Transverse colon (tissue), 4 donors: ENCODE data around the gene SPESP1. TPM values are rescaled to one million over a fixed set of nuclear protein-coding genes. Genes with fewer than 3 reads are reported as not detected.

Source experiments
- DNase-seq: peaks from one replicate; pipeline ENCODE4 v3.0.0-alpha.2; 2019
- H3K27ac ChIP-seq, 4 donors: fragments of 200-600 bp; sonication (generic); 2 replicates each; pipeline ENCODE4 v1.5.1; 2016 to 2018; ENCODE audit warnings: inconsistent platforms in 4 of 4
- H3K27me3 ChIP-seq: fragments of 200-600 bp; sonication (generic); 2 replicates; pipeline ENCODE4 v1.5.1; 2017; ENCODE audit warnings: inconsistent platforms
- H3K36me3 ChIP-seq, 4 donors: fragments of 200-600 bp; sonication (generic); 2 replicates each; pipeline ENCODE4 v1.5.1; 2017 to 2019; ENCODE audit warnings: inconsistent platforms in 4 of 4
- H3K4me1 ChIP-seq, 4 donors: fragments of 200-600 bp; sonication (generic); 2 replicates each; pipeline ENCODE4 v1.5.1; 2017 to 2020; ENCODE audit warnings: inconsistent platforms in 4 of 4
- H3K4me3 ChIP-seq, 4 donors: fragments of 200-600 bp; sonication (generic); 1 replicate in 1 of 4; 2 replicates in 3 of 4; pipeline versions ENCODE4 v1.5.1 to v1.6.1; 2017 to 2019; ENCODE audit warnings: inconsistent platforms in 4 of 4
- H3K9me3 ChIP-seq, 2 donors: fragments of 200-600 bp; sonication (generic); 2 replicates each; pipeline ENCODE4 v1.5.1; 2017 to 2019; ENCODE audit warnings: inconsistent platforms in 2 of 2
- CTCF ChIP-seq, 5 experiments: fragments of 200-600 bp in 3 of 5; fragments of 450-650 bp in 2 of 5; sonication (generic) in 3 of 5; IDR thresholded peaks; 1 replicate in 2 of 5; 2 replicates in 3 of 5; pipeline ENCODE4 v1.5.1; 2016 to 2017; ENCODE audit warnings: antibody characterized with exemption in 5 of 5, inconsistent platforms in 3 of 5, mild to moderate bottlenecking in 2 of 5, moderate library complexity in 1 of 5
- EP300 ChIP-seq: sonication (generic); formaldehyde crosslinking; IDR thresholded peaks from one replicate; pipeline ENCODE4 v1.6.1; 2017; ENCODE audit warnings: antibody characterized with exemption, low read depth
- POLR2A ChIP-seq: fragments of 450-650 bp; IDR thresholded peaks from one replicate; pipeline ENCODE4 v1.6.1; 2016; ENCODE audit warnings: antibody characterized with exemption, mild to moderate bottlenecking, moderate library complexity
- POLR2AphosphoS5 ChIP-seq, 3 donors: sonication (generic); formaldehyde crosslinking; IDR thresholded peaks; one replicate each; pipeline ENCODE4 v1.6.1; 2016; ENCODE audit warnings: antibody characterized with exemption in 3 of 3
- WGBS, 2 donors: methylation state at CpG; one replicate each; pipeline ENCODE4 v1.1.5; 2018; ENCODE audit warnings: low coverage in 1 of 2; 5-methylcytosine and 5-hydroxymethylcytosine counted together
- in situ Hi-C, 4 donors: fragments of 200-750 bp; cut with MboI; loops; one replicate each; pipeline versions ENCODE4 v1.15.0 to v1.15.1; 2017; ENCODE audit warnings: low sequenced_read_pairs in 3 of 4, low pct_ligation_motif_present in 1 of 4, low pct_unique_long_range_greater_than_20kb in 1 of 4
- intact Hi-C: fragments of 100-400 bp; cut with DNase I; formaldehyde crosslinking; loops from one replicate; pipeline ENCODE4 v1.15.1; 2023; ENCODE audit warnings: low total_unique reads
- total RNA-seq, 4 donors: library from RNA; depleted of rRNA; stranded (reverse); fragments of >200 nt; gene quantifications; one replicate each; pipeline ENCODE4 v1.1.0, GENCODE V29; 2016

SPESP1 gene
- total RNA-seq, 4 donors from 2014 or later, result 1.5 to 2.5 TPM; not detected in 2

GRCh38 chr15:68935400-68935937 is 5.1 kb downstream of the SPESP1 start:
- H3K9me3 ChIP-seq, result no peaks in the 10 kb centered on the region
- TF ChIP-seq CTCF (IDR thresholded peaks at IDR 0.05), result no peak
- no peak for TF ChIP-seq POLR2AphosphoS5 (IDR thresholded peaks at IDR 0.05)
- no peak for TF ChIP-seq EP300
- TF ChIP-seq POLR2A, result no peak
- in situ Hi-C loops (no loop called here), intact Hi-C loops (no loop called here)
- peaks cover 7% of the 10 kb centered on the region for H3K27me3 ChIP-seq
- H3K36me3 ChIP-seq, result no peaks in the 10 kb centered on the region
- H3K27ac ChIP-seq, result no peak overlapping the region
- DNase-seq, result no peak
- WGBS, 2 donors, result 75 to 86% methylated on average over 1 to 2 of the region's 2 CpGs
- H3K4me3 ChIP-seq, result no peak overlapping the region
- no peaks in the 10 kb centered on the region for H3K4me1 ChIP-seq

- Histone ChIP-seq H3K36me3 (no peaks in the 10 kb centered on the region), H3K9me3 (no peaks in the 10 kb centered on the region), H3K27ac (no peak overlapping the region), H3K4me3 (no peak overlapping the region), H3K4me1 (no peaks in the 10 kb centered on the region), H3K27me3 (peaks cover 32% of the 10 kb centered on the region)
- in situ Hi-C loops, result no loop called here
- 39 to 50% methylated on average over 1 of the region's 1 CpG for WGBS, 2 donors
- TF ChIP-seq CTCF (IDR thresholded peaks at IDR 0.05) (no peak), EP300 (no peak)
- intact Hi-C loops, result no loop called here
- DNase-seq, result no peak
These were observed 9.2 kb downstream of the SPESP1 start for GRCh38 chr15:68939501-68939900.

GRCh38 chr15:68951813-68952212 is 21.5 kb downstream of the SPESP1 start:
- intact Hi-C loops (no loop called here), in situ Hi-C loops (no loop called here)
- Histone ChIP-seq H3K4me1 (no peaks in the 10 kb centered on the region), H3K27ac (no peak overlapping the region), H3K4me3 (no peak overlapping the region), H3K9me3 (no peaks in the 10 kb centered on the region), H3K27me3 (peaks cover 18% of the 10 kb centered on the region), H3K36me3 (no peaks in the 10 kb centered on the region)
- no peak for TF ChIP-seq POLR2A
- TF ChIP-seq CTCF (IDR thresholded peaks at IDR 0.05), result no peak
- no peak for TF ChIP-seq EP300
- no peak for TF ChIP-seq POLR2AphosphoS5 (IDR thresholded peaks at IDR 0.05)
- WGBS, 2 donors, result 78 to 81% methylated on average over 4 of the region's 4 CpGs
- no peak for DNase-seq

- intact Hi-C loops, result no loop called here
- no peaks in the 10 kb centered on the region for H3K9me3 ChIP-seq
- 67 to 81% methylated on average over 1 to 3 of the region's 3 CpGs for WGBS, 2 donors
- TF ChIP-seq CTCF (IDR thresholded peaks at IDR 0.05) (no peak), POLR2A (no peak), EP300 (no peak), POLR2AphosphoS5 (IDR thresholded peaks at IDR 0.05) (no peak)
- H3K4me1 ChIP-seq, result no peaks in the 10 kb centered on the region
- H3K27ac ChIP-seq, result no peak overlapping the region
- in situ Hi-C loops, result no loop called here
- H3K27me3 ChIP-seq, result peaks cover 41% of the 10 kb centered on the region
- no peak for DNase-seq
- no peak overlapping the region for H3K4me3 ChIP-seq
- no peaks in the 10 kb centered on the region for H3K36me3 ChIP-seq
These were observed 27.4 kb downstream of the SPESP1 start for GRCh38 chr15:68957696-68958095.
